Measurements from ENCODE around the gene GOLGA6L10.
"Not testable (repeated sequence)": the region's sequence is repeated elsewhere in the genome, so short reads cannot be mapped to it uniquely, and the experiment has no call there.

Gene GOLGA6L10

DNA sequence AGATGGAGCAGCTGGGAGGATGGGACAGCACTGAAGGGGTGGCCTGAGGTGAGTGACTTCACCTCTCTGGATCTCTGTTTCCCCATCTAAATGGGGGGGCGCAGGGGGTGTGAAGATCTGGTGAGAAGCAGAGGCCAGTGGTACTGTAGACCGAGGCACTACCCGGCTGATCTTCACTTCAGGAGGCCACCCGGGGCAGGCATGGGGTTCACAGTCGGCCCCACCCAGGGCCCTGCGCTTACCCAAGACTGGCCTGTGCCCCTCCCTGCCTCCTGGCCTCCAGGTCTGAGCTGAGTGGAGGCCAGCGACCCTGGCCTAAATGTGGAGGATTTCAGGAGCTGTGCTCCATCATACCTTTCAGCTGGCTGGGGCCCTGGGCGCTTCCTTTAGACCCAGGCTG, 31.0 kb downstream of the GOLGA6L10 start:
- H3K27me3 ChIP-seq (replicated peaks in 2 of 5; ENCODE audit: control insufficient read depth in 4 of 5, insufficient read depth in 5 of 5, low read length in 4 of 5); H3K9me3 ChIP-seq (ENCODE audit: control extremely low read depth in 1 of 5, control insufficient read depth in 4 of 5, insufficient read depth in 2 of 5, low read depth in 1 of 5, low read length in 4 of 5); H3K36me3 ChIP-seq (ENCODE audit: control insufficient read depth in 4 of 4, insufficient read depth in 4 of 4, low read length in 3 of 4); POLR2A ChIA-PET; DNase-seq; H3K4me1 ChIP-seq (ENCODE audit: control extremely low read depth in 1 of 4, control insufficient read depth in 4 of 4, insufficient read depth in 4 of 4, low read length in 3 of 4); CTCF ChIA-PET; H3K27ac ChIP-seq (ENCODE audit: insufficient read depth in 1 of 2, low read depth in 1 of 2, low read length in 2 of 2, poor library complexity in 1 of 2, severe bottlenecking in 2 of 2); H3K4me3 ChIP-seq (ENCODE audit: control insufficient read depth in 1 of 7, extremely low read depth in 1 of 7, insufficient read depth in 4 of 7, low read depth in 2 of 7, low read length in 6 of 7): not testable (repeated sequence)
- WGBS (ENCODE audit: insufficient coverage) = 93% methylated on average over 6 of the region's 8 CpGs

DNA sequence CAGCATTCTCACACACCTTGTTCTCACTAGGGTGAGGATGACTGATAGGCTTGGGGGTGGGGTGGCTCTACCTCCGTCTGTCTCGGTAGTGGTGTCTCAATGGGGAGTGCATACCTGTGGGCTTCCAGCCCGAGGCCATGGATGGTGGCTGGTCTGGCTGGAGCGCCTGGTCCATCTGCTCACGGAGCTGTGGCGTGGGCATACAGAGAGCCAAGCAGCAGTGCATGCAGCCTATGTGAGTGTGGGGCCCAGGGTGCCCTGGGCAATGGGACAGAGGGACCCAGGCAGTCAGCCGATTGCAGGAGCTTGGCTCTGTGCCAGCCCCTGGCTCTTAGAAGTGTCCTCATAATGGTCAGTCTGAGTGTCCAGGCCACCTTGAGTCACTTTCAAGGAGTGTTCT, 31.8 kb downstream of the GOLGA6L10 start:
- H3K27me3 ChIP-seq (replicated peaks in 2 of 5; ENCODE audit: control insufficient read depth in 4 of 5, insufficient read depth in 5 of 5, low read length in 4 of 5); CTCF ChIA-PET; H3K4me1 ChIP-seq (ENCODE audit: control extremely low read depth in 1 of 4, control insufficient read depth in 4 of 4, insufficient read depth in 4 of 4, low read length in 3 of 4); H3K4me3 ChIP-seq (ENCODE audit: control insufficient read depth in 1 of 7, extremely low read depth in 1 of 7, insufficient read depth in 4 of 7, low read depth in 2 of 7, low read length in 6 of 7); POLR2A ChIA-PET; H3K9me3 ChIP-seq (ENCODE audit: control extremely low read depth in 1 of 5, control insufficient read depth in 4 of 5, insufficient read depth in 2 of 5, low read depth in 1 of 5, low read length in 4 of 5); H3K27ac ChIP-seq (ENCODE audit: insufficient read depth in 1 of 2, low read depth in 1 of 2, low read length in 2 of 2, poor library complexity in 1 of 2, severe bottlenecking in 2 of 2); H3K36me3 ChIP-seq (ENCODE audit: control insufficient read depth in 4 of 4, insufficient read depth in 4 of 4, low read length in 3 of 4); DNase-seq: not testable (repeated sequence)
- WGBS (ENCODE audit: insufficient coverage) = 97% methylated on average over 5 of the region's 7 CpGs

DNA sequence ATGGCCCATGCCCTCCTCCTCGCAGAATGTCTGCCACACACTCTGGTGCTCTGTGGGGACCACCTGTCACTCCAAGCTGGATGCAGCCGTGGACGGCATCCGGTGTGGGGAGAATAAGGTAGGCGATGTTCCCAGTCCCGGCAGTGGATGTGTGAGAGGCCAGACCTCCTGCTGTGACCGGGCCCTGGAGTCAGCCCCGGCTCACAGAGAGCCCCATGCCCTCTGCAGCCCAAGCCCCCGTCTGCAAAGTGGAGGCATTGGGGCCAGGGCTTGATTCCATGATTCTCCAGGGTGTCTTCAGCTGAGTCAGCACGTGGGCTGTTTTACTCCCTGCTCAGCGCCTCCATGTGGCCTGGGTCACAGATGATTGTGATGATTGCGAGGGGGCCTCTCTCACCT, 32.2 kb downstream of the GOLGA6L10 start:
- DNase-seq = no peak
- H3K9me3 ChIP-seq (ENCODE audit: control extremely low read depth in 1 of 5, control insufficient read depth in 4 of 5, insufficient read depth in 2 of 5, low read depth in 1 of 5, low read length in 4 of 5) = no peaks in the 10 kb centered on the region
- no peak overlapping the region for H3K4me3 ChIP-seq (ENCODE audit: control insufficient read depth in 1 of 7, extremely low read depth in 1 of 7, insufficient read depth in 4 of 7, low read depth in 2 of 7, low read length in 6 of 7)
- WGBS (ENCODE audit: insufficient coverage) = 100% methylated on average over 5 of the region's 12 CpGs
- no peaks in the 10 kb centered on the region for H3K36me3 ChIP-seq (ENCODE audit: control insufficient read depth in 4 of 4, insufficient read depth in 4 of 4, low read length in 3 of 4)
- CTCF ChIA-PET = no interaction called here
- POLR2A ChIA-PET = no interaction called here
- H3K27ac ChIP-seq (ENCODE audit: insufficient read depth in 1 of 2, low read depth in 1 of 2, low read length in 2 of 2, poor library complexity in 1 of 2, severe bottlenecking in 2 of 2) = no peak overlapping the region
- no peaks in the 10 kb centered on the region for H3K27me3 ChIP-seq (replicated peaks in 2 of 5; ENCODE audit: control insufficient read depth in 4 of 5, insufficient read depth in 5 of 5, low read length in 4 of 5)
- peaks cover 0 to 6% (median 0%) of the 10 kb centered on the region in 4 experiments for H3K4me1 ChIP-seq (ENCODE audit: control extremely low read depth in 1 of 4, control insufficient read depth in 4 of 4, insufficient read depth in 4 of 4, low read length in 3 of 4)

DNA sequence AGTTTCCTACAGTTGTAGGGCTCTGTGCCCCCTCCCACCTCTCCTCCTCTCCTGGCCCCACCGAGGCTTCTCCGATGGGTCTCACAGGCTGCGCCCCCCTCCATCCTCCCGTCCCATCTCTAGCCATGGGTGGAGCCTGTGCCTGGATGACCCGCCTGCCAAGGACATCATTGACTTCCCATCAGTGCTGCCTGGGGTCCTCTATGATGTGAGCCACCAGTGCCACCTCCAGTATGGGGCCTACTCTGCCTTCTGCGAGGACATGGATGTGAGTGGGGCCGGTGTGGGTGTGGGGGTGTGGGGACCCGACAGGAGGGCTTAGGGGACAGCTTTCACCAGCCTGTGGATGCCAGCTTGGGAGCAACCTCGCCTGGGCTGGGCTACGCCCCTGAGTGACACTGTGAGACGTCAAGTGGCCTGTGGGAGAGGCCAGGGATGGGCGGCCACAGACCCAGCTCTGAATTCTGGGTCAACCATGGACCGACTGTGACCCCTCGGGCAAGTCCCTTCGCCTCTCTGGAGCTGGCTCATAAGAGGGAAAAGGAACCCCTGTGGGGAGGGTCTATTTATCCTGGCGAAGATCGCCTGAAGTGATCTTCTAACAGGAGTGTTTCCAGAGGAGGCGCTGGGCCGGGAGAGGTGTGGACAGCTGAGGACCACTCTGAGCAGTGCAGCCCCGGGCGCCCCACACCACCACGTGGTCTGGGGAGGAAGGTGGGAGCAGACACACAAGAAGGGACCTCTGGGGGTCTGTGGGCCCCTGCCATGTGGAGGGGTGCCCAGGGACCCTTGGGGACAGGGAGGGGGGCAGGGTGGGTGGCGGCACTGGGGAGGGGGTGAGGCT, 32.8 kb downstream of the GOLGA6L10 start:
- H3K36me3 ChIP-seq (ENCODE audit: control insufficient read depth in 4 of 4, insufficient read depth in 4 of 4, low read length in 3 of 4); POLR2A ChIA-PET; H3K4me1 ChIP-seq (ENCODE audit: control extremely low read depth in 1 of 4, control insufficient read depth in 4 of 4, insufficient read depth in 4 of 4, low read length in 3 of 4); H3K9me3 ChIP-seq (ENCODE audit: control extremely low read depth in 1 of 5, control insufficient read depth in 4 of 5, insufficient read depth in 2 of 5, low read depth in 1 of 5, low read length in 4 of 5); H3K27ac ChIP-seq (ENCODE audit: insufficient read depth in 1 of 2, low read depth in 1 of 2, low read length in 2 of 2, poor library complexity in 1 of 2, severe bottlenecking in 2 of 2); CTCF ChIA-PET; H3K27me3 ChIP-seq (replicated peaks in 2 of 5; ENCODE audit: control insufficient read depth in 4 of 5, insufficient read depth in 5 of 5, low read length in 4 of 5); DNase-seq; H3K4me3 ChIP-seq (ENCODE audit: control insufficient read depth in 1 of 7, extremely low read depth in 1 of 7, insufficient read depth in 4 of 7, low read depth in 2 of 7, low read length in 6 of 7): not testable (repeated sequence)
- WGBS (ENCODE audit: insufficient coverage) = 94% methylated on average over 16 of the region's 23 CpGs

DNA sequence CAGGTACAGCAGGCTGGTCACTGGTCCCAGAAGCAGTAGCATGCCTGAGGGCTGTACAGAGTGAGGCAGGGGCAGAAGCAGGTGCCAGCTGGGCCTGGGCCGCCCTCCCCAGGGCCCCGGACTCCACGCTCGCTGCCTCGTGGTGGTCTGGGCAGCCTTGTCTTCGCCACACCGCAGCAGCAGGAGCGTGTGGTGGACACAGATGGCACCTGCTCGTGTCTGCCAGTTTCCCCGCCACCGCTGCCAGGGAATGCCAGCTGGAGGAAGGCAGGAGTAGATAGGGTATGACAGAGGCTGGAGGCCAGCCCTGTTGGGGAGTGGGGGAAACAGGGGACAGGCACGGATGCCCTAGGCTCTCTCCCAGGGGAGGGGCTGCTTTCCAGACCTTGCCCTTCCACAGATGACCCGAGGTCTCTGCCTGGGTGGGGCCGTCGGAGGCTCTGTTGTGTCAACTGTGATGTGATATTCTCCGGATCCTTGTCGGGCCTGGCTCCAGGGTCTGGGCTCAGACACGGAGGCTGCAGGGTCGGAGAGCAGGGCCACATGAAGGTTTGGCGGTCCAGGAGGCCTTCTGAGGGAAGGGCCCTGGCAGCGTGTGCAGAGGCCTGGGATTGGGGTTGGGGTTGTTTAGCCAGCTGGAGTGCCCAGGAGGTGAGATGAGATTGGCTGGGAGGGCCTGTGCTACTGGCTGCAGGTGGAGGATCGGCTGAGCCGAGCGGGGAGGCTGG, 33.6 kb downstream of the GOLGA6L10 start:
- 95% methylated on average over 17 of the region's 24 CpGs for WGBS (ENCODE audit: insufficient coverage)
- CTCF ChIA-PET = no interaction called here

DNA sequence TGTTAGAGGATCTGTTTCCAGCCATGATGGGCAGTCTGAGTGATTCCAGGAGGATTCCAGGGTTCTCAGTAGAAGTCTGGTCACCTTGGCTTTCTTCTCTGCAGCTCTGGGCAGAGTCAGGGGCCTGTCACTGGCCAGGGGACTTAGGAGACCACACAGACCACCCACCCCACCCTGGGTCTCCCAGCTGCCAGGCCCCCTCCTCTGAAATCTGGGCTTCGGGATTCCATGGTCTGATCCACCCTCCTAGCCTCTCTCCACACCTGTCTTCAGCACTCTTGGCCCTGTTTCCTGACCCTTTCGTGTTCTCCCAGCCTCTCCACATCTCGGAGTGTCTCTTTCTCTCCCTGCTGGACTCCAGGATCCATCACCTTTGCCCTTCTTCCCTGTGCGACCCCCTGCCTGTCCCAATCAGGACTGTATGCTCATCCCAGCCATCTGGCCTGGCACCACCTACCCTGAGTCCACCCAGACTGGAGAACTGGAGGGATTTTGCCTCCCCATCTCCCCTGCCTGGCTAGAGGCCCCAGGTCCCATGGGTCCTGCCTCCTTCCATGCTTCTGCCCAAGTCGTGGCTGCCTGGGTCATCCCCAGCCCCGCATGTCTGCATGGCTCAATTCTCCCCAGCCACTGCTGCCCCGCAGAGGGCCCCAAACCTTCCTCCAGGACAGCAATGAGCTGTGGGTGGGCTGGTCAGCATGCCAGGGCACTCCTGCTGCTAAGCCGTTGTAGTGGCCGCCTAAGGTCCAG, 34.3 kb downstream of the GOLGA6L10 start:
- H3K4me3 ChIP-seq (ENCODE audit: control insufficient read depth in 1 of 7, extremely low read depth in 1 of 7, insufficient read depth in 4 of 7, low read depth in 2 of 7, low read length in 6 of 7) = no peak overlapping the region
- DNase-seq = no peak
- H3K4me1 ChIP-seq (ENCODE audit: control extremely low read depth in 1 of 4, control insufficient read depth in 4 of 4, insufficient read depth in 4 of 4, low read length in 3 of 4) = peaks cover 0 to 6% (median 0%) of the 10 kb centered on the region in 4 experiments
- H3K9me3 ChIP-seq (ENCODE audit: control extremely low read depth in 1 of 5, control insufficient read depth in 4 of 5, insufficient read depth in 2 of 5, low read depth in 1 of 5, low read length in 4 of 5) = peaks cover 0 to 4% (median 3%) of the 10 kb centered on the region in 5 experiments
- ChIA-PET POLR2A (no interaction called here), CTCF (no interaction called here)
- H3K36me3 ChIP-seq (ENCODE audit: control insufficient read depth in 4 of 4, insufficient read depth in 4 of 4, low read length in 3 of 4) = no peaks in the 10 kb centered on the region
- WGBS (ENCODE audit: insufficient coverage) = 92% methylated on average over 9 of the region's 9 CpGs
- no peak overlapping the region for H3K27ac ChIP-seq (ENCODE audit: insufficient read depth in 1 of 2, low read depth in 1 of 2, low read length in 2 of 2, poor library complexity in 1 of 2, severe bottlenecking in 2 of 2)
- no peaks in the 10 kb centered on the region for H3K27me3 ChIP-seq (replicated peaks in 2 of 5; ENCODE audit: control insufficient read depth in 4 of 5, insufficient read depth in 5 of 5, low read length in 4 of 5)

More for the DNA sequence above, 33.6 kb downstream of the GOLGA6L10 start:
- H3K4me3 ChIP-seq (ENCODE audit: control insufficient read depth in 1 of 7, extremely low read depth in 1 of 7, insufficient read depth in 4 of 7, low read depth in 2 of 7, low read length in 6 of 7) = no peak overlapping the region
- POLR2A ChIA-PET = no interaction called here
- no peaks in the 10 kb centered on the region for H3K9me3 ChIP-seq (ENCODE audit: control extremely low read depth in 1 of 5, control insufficient read depth in 4 of 5, insufficient read depth in 2 of 5, low read depth in 1 of 5, low read length in 4 of 5)
- H3K36me3 ChIP-seq (ENCODE audit: control insufficient read depth in 4 of 4, insufficient read depth in 4 of 4, low read length in 3 of 4) = no peaks in the 10 kb centered on the region
- no peak overlapping the region for H3K27ac ChIP-seq (ENCODE audit: insufficient read depth in 1 of 2, low read depth in 1 of 2, low read length in 2 of 2, poor library complexity in 1 of 2, severe bottlenecking in 2 of 2)
- no peaks in the 10 kb centered on the region for H3K27me3 ChIP-seq (replicated peaks in 2 of 5; ENCODE audit: control insufficient read depth in 4 of 5, insufficient read depth in 5 of 5, low read length in 4 of 5)
- DNase-seq = no peak
- H3K4me1 ChIP-seq (ENCODE audit: control extremely low read depth in 1 of 4, control insufficient read depth in 4 of 4, insufficient read depth in 4 of 4, low read length in 3 of 4) = peaks cover 0 to 6% (median 0%) of the 10 kb centered on the region in 4 experiments

Data from common myeloid progenitor, CD34-positive (primary cell).